Measurements from ENCODE around the gene PRKCE. TPM values are rescaled to one million over a fixed set of nuclear protein-coding genes. Genes with fewer than 3 reads are reported as not detected.

PRKCE gene
- total and polyA plus RNA-seq, 2 of the 8 experiments (the other 6 are each of a cell fraction or from before 2014, with no cell fraction given), result 0.54 to 2.1 TPM

DNA sequence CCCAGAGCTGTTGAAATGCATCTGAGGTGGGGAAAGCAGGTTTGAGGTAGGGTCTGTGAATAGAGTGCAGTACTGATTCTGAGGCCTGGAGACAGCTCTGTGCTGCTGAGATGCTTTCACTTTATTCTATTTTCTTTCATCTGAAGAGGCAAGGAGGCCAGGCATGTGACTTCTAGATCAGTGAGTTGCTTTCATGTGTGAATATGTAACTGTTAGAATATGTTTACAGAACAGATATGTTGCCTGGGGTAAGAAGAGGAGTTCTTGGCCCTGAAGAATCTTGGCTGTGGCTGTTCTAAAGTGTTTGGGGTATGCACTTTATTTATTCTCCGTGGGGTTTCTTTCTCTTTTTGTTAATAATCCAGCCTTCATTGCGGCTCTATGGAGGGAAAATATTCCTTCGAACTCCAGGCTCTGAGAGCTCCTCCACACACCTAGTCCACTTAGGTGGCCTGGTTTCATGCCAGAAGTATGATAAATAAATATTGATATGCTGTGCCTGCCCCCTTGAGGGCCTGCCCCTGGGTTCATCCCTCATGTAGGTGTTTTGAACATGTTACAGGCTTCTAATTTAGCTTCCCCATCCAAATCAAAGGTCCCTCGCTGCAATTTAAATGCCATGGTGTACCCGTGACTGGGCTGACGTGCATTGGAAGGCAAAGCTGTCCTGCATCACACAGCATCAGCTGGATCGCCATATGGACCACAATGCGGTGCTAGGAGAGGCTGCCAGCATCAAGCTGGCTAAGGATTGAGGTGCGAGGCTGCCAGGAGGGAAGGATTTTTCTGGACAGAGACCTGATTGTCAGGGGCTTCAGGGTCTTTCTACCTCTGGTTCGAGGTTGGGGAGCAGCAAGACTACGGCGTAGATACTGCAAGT, 102.9 kb downstream of the PRKCE start:
- Histone ChIP-seq H4K8ac (ENCODE audit: extremely low read depth, insufficient read depth, low read length) (no peak overlapping the region), H3K18ac (ENCODE audit: extremely low read depth, low read length) (no peak overlapping the region), H3K27ac (ENCODE audit: low read depth, low read length) (no peak overlapping the region), H3K9ac (replicated peaks in 1 of 4; ENCODE audit: extremely low read depth in 1 of 4, low read depth in 3 of 4, low read length in 3 of 4) (no peak overlapping the region), H3K79me2 (ENCODE audit: control insufficient read depth in 1 of 2, insufficient read depth in 2 of 2, low read length in 2 of 2) (no peaks in the 10 kb centered on the region), H3K4ac (replicated peaks; ENCODE audit: insufficient read length, low read depth, low read length) (no peak overlapping the region), H3K23me2 (ENCODE audit: low read depth, low read length) (no peaks in the 10 kb centered on the region), H3K14ac (ENCODE audit: insufficient read length) (no peak overlapping the region), H3K4me3 (ENCODE audit: extremely low read depth in 1 of 4, insufficient read depth in 2 of 4, low read depth in 3 of 4, low read length in 4 of 4) (no peak overlapping the region), H2AK5ac (ENCODE audit: low read depth, low read length) (no peak overlapping the region), H3K56ac (replicated peaks; ENCODE audit: insufficient read length, low read depth, low read length) (no peak overlapping the region), H2BK120ac (replicated peaks; ENCODE audit: low read depth, low read length) (no peak overlapping the region), H2BK12ac (ENCODE audit: low read depth, low read length) (no peak overlapping the region), H4K91ac (replicated peaks; ENCODE audit: insufficient read length, low read length) (no peak overlapping the region), H4K5ac (ENCODE audit: insufficient read length, low read depth, low read length) (no peak overlapping the region), H3K36me3 (ENCODE audit: control insufficient read depth in 2 of 4, insufficient read depth in 4 of 4, low read length in 3 of 4) (no peaks in the 10 kb centered on the region), H3K4me1 (replicated peaks in 1 of 4; ENCODE audit: control insufficient read depth in 3 of 4, insufficient read depth in 4 of 4, low read length in 3 of 4) (no peaks in the 10 kb centered on the region), H2BK15ac (ENCODE audit: low read length) (no peak overlapping the region), H2BK20ac (ENCODE audit: low read length) (no peak overlapping the region), H3K9me3 (ENCODE audit: insufficient read depth in 2 of 2, low read depth in 1 of 2, low read length in 1 of 2) (no peaks in the 10 kb centered on the region), H4K20me1 (replicated peaks in 1 of 2; ENCODE audit: control insufficient read depth in 1 of 2, insufficient read depth in 2 of 2, low read length in 2 of 2) (no peaks in the 10 kb centered on the region), H3K4me2 (ENCODE audit: insufficient read depth in 1 of 2, low read depth in 2 of 2, low read length in 2 of 2) (no peak overlapping the region), H2AFZ (ENCODE audit: low read length) (no peak overlapping the region), H3K27me3 (replicated peaks in 1 of 4; ENCODE audit: control insufficient read depth in 3 of 4, extremely low read depth in 1 of 4, insufficient read depth in 3 of 4, low read length in 3 of 4) (no peaks in the 10 kb centered on the region), H2BK5ac (ENCODE audit: low read depth, low read length) (no peak overlapping the region), H3K79me1 (ENCODE audit: low read depth, low read length) (no peaks in the 10 kb centered on the region), H3K23ac (ENCODE audit: insufficient read length) (no peak overlapping the region)
- ChIA-PET POLR2A (ENCODE audit: partially characterized antibody) (no interaction called here), CTCF (ENCODE audit: partially characterized antibody) (interaction anchor here (0.6 to 2.2 kb wide), 3 partner anchors 10 to 180 kb away, joined by 3 to 8 read pairs (median 3); no protein-coding TSS in a partner anchor)
- no peak for DNase-seq (ENCODE audit: low read depth in 1 of 2, low spot score in 2 of 2)
- WGBS, 2 experiments (ENCODE audit: extremely low coverage in 1 of 2, insufficient coverage in 1 of 2, insufficient read length in 1 of 2, insufficient replicate concordance in 2 of 2, low coverage in 1 of 2, low lambda C conversion rate in 2 of 2, missing lambda C conversion rate in 1 of 2), result 94% methylated on average over 12 of the region's 12 CpGs; no CpG with 5 or more reads in 1 of the 2 experiments
- FAIRE-seq, result no peak
- TF ChIP-seq CBX8 (IDR thresholded peaks at IDR 0.05; ENCODE audit: borderline replicate concordance, low read depth, low read length), result no peak
- TF ChIP-seq BRCA1 (IDR thresholded peaks at IDR 0.05; ENCODE audit: low read depth, low read length), result no peak
- no peak for TF ChIP-seq SIX5 (IDR thresholded peaks at IDR 0.05; ENCODE audit: low read depth, low read length)
- TF ChIP-seq SAP30 (IDR thresholded peaks at IDR 0.05; ENCODE audit: insufficient read depth, insufficient replicate concordance, low read length), result no peak
- no peak for TF ChIP-seq GABPA (IDR thresholded peaks at IDR 0.05; ENCODE audit: borderline replicate concordance, insufficient read depth, low read length)
- no peak for TF ChIP-seq NANOG (IDR thresholded peaks at IDR 0.05; ENCODE audit: insufficient read depth, low read depth, low read length, poor library complexity, severe bottlenecking)
- TF ChIP-seq, protein P1, sequence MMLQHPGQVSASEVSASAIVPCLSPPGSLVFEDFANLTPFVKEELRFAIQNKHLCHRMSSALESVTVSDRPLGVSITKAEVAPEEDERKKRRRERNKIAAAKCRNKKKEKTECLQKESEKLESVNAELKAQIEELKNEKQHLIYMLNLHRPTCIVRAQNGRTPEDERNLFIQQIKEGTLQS (IDR thresholded peaks at IDR 0.05; ENCODE audit: insufficient read depth, low read depth, low read length), result no peak
- no peak for TF ChIP-seq RBBP5 (IDR thresholded peaks at IDR 0.05; ENCODE audit: borderline replicate concordance, low read depth, low read length)
- no peak for TF ChIP-seq POLR2AphosphoS5 (IDR thresholded peaks at IDR 0.05; ENCODE audit: low read depth, low read length)
- TF ChIP-seq TAF1 (IDR thresholded peaks at IDR 0.05; ENCODE audit: low read depth, low read length), result no peak
- no peak for TF ChIP-seq RFX5 (IDR thresholded peaks at IDR 0.05; ENCODE audit: borderline replicate concordance, low read depth, low read length)
